Right lobe of liver (tissue), 4 donors: ENCODE results near the gene KLHL6.

Experiments used
- POLR2A ChIP-seq: fragments of 450-650 bp; IDR thresholded peaks from one replicate; pipeline ENCODE4 v1.6.1; 2017; ENCODE audit warnings: antibody characterized with exemption, mild to moderate bottlenecking
- TF ChIP-seq, protein P1 (sequence below), 4 donors: fragments of 200-600 bp in 3 of 4; fragments of 450-650 bp in 1 of 4; IDR thresholded peaks; one replicate each; pipeline versions ENCODE4 v1.5.1 to v1.8.0; 2016 to 2022; ENCODE audit warnings: antibody characterized with exemption in 4 of 4, mild to moderate bottlenecking in 2 of 4
- donor health status: DM: no; HTN: no; CAD: no.
- donor health status: DM: no; HTN: no; CAD: no.
- donor health status: DM: no; HTN: yes; CAD: no.

DNA sequence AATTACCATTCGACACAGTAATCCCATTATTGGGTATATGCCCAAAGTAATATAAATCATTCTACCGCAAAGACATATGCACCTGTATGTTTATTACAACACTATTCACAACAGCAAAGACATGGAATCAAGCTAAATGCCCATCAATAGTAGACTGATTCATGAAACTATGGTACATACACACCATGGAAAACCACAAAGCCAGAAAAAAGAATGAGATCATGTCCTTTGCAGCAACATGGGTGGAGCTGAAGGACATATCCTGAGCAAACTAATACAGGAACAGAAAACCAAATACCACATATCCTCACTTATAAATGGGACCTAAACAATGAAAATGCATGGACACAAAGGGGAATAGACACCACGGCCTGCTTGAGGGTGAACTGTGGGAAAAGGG lies 116.0 kb downstream of the KLHL6 start:
- TF ChIP-seq, protein P1, sequence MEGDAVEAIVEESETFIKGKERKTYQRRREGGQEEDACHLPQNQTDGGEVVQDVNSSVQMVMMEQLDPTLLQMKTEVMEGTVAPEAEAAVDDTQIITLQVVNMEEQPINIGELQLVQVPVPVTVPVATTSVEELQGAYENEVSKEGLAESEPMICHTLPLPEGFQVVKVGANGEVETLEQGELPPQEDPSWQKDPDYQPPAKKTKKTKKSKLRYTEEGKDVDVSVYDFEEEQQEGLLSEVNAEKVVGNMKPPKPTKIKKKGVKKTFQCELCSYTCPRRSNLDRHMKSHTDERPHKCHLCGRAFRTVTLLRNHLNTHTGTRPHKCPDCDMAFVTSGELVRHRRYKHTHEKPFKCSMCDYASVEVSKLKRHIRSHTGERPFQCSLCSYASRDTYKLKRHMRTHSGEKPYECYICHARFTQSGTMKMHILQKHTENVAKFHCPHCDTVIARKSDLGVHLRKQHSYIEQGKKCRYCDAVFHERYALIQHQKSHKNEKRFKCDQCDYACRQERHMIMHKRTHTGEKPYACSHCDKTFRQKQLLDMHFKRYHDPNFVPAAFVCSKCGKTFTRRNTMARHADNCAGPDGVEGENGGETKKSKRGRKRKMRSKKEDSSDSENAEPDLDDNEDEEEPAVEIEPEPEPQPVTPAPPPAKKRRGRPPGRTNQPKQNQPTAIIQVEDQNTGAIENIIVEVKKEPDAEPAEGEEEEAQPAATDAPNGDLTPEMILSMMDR (IDR thresholded peaks at IDR 0.05), result no peak
- no peak for TF ChIP-seq POLR2A
